Hypothalamus (tissue), 51 donors: ENCODE data around the gene MERTK.
A peak's percentile ranks its signal among the peaks of the same experiment; 100 is the strongest.

Experiments used
- DNase-seq, 51 donors: peaks; one replicate each; lab custom pipeline; 2025; lab: John Stamatoyannopoulos, UW

Gene MERTK

GRCh38 chr2:112004253-112004645 lies 105.8 kb downstream of the MERTK start:
- peak in 18 of 51 donors; percentile 9 to 58 (median 20) for DNase-seq

- no peak for DNase-seq
These were observed 107.1 kb downstream of the MERTK start for GRCh38 chr2:112005406-112006075.

- no peak for DNase-seq
These were observed 107.6 kb downstream of the MERTK start for GRCh38 chr2:112006076-112006410.

GRCh38 chr2:112007493-112007892 lies 109.1 kb downstream of the MERTK start:
- DNase-seq, result no peak

GRCh38 chr2:112008910-112009485 lies 110.6 kb downstream of the MERTK start:
- no peak for DNase-seq

- no peak for DNase-seq
These were observed 112.3 kb downstream of the MERTK start for GRCh38 chr2:112010751-112011150.

GRCh38 chr2:112012556-112012955 lies 114.1 kb downstream of the MERTK start:
- no peak for DNase-seq

- DNase-seq, result no peak
These were observed 120.4 kb downstream of the MERTK start for GRCh38 chr2:112018846-112019245.

- no peak for DNase-seq
These were observed 121.2 kb downstream of the MERTK start for GRCh38 chr2:112019569-112019982.

- DNase-seq, result no peak
These were observed 122.2 kb downstream of the MERTK start for GRCh38 chr2:112020561-112020960.

GRCh38 chr2:112021290-112021689 lies 122.9 kb downstream of the MERTK start:
- DNase-seq, result no peak

GRCh38 chr2:112021781-112022231 lies 123.4 kb downstream of the MERTK start:
- DNase-seq, result no peak

- DNase-seq, result no peak
These were observed 125.3 kb downstream of the MERTK start for GRCh38 chr2:112023707-112024106.

- DNase-seq, result no peak
These were observed 125.8 kb downstream of the MERTK start for GRCh38 chr2:112024231-112024630.

- no peak for DNase-seq
These were observed 126.6 kb downstream of the MERTK start for GRCh38 chr2:112024896-112025491.

- no peak for DNase-seq
These were observed 128.1 kb downstream of the MERTK start for GRCh38 chr2:112026509-112026908.

GRCh38 chr2:112027767-112028166 lies 129.4 kb downstream of the MERTK start:
- no peak for DNase-seq

- DNase-seq, result no peak
These were observed 130.8 kb downstream of the MERTK start for GRCh38 chr2:112029164-112029563.

GRCh38 chr2:112031473-112032223 lies 133.2 kb downstream of the MERTK start:
- peak in 9 of 51 donors; percentile 5 to 25 (median 15) for DNase-seq

GRCh38 chr2:112032224-112032586 lies 133.8 kb downstream of the MERTK start:
- DNase-seq, result no peak

- peak in 14 of 51 donors; percentile 3 to 40 (median 13) for DNase-seq
These were observed 134.5 kb downstream of the MERTK start for GRCh38 chr2:112032689-112033465.
